HG03103 (cell line): ENCODE results near the gene AMH.
"Not testable (repeated sequence)": the region's sequence is repeated elsewhere in the genome, so short reads cannot be mapped to it uniquely, and the experiment has no call there.

Source experiments
- ATAC-seq: cut with Tn5 transposase; IDR thresholded peaks from one replicate; pipeline ENCODE4 v1.9.1; 2021; ENCODE audit warnings: low read depth; ENCODE audit not compliant: unreplicated experiment

AMH gene

GRCh38 chr19:2266183-2266993 lies 17.3 kb downstream of the AMH start:
- ATAC-seq = no peak

DNA sequence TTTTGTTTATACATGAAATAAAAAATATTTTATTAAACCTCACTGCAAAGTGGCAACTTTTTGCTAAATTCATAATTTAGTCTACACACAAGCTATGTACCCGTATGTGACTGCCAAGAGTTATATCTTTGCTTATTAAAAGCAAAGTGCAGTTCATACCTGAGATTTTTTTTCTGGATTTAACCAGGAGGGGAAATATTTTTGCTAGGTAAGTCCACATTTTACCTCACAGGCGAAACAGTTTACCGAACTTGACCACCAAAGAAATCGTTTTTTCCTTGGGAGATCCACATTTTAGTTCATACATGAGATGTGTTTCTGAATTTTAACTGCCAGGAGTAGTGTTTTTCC lies 19.3 kb downstream of the AMH start:
- no peak for ATAC-seq

DNA sequence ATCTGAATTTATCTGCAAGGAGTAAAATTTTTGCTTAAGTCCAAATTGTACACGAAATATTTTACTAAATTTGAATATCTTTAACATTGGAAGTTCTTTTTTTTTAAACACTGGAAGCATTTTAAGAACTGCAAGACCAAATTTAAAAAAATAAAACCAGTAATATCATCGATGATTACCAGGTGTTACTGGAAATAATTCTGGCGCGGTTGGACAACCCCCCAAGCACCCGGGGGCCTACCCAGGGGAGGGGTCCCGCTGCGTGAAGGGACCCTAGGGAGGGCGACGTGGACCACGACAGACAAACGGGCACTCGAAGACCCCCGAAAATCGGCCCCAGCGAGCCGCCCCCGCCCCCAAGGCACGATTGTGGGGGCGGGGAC lies 19.7 kb downstream of the AMH start:
- ATAC-seq = no peak

DNA sequence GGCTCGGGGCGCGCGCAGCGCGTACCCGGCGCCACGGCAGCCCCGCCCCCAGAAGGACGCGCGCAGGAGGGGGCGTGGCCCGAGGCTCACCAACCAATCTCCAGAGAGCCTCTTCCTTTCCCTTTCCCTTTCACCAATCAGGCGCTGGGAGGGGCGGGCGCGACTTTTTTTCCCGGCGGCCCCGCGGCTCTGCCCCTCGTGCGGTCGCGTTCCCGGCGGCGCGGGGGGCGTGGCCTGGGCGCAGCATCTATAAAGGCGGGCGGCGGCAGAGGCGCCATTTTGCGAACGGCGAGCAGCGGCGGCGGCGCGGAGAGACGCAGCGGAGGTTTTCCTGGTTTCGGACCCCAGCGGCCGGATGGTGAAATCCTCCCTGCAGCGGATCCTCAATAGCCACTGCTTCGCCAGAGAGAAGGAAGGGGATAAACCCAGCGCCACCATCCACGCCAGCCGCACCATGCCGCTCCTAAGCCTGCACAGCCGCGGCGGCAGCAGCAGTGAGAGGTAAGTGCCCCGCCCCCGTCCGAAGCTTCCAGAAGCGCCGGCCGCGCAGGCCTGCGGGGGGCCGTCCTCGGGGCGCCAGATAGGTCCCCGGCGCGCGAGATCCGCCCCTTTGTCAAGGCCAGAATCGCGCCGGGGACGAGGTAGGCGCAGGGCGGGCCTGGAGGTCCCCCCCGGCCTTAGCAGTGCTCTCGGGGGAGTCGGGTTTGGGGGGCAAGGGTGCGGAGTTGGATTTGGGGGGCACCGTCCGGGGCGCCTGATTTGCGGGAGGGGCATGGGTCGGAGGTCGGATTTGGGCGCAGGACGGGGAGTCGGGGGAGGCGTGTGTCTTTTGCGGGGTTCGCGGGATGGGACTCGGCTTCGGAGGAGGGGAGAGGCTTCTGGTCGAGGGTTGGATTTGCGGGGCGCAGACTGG lies 20.4 kb downstream of the AMH start:
- ATAC-seq = no peak

DNA sequence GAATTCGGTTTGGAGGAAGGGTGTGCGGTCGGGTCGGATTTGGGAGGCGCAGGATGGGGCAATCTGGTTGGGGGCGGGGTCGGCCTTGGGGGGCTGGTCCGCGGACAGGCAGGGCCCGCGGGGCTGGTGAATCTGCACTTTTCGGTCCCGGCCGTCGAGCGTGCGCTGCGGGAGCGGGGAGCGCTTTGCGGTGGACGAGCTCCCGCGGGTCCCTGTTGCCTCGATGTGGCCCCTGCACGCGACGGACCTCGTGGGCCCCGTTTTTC lies 21.0 kb downstream of the AMH start:
- no peak for ATAC-seq

DNA sequence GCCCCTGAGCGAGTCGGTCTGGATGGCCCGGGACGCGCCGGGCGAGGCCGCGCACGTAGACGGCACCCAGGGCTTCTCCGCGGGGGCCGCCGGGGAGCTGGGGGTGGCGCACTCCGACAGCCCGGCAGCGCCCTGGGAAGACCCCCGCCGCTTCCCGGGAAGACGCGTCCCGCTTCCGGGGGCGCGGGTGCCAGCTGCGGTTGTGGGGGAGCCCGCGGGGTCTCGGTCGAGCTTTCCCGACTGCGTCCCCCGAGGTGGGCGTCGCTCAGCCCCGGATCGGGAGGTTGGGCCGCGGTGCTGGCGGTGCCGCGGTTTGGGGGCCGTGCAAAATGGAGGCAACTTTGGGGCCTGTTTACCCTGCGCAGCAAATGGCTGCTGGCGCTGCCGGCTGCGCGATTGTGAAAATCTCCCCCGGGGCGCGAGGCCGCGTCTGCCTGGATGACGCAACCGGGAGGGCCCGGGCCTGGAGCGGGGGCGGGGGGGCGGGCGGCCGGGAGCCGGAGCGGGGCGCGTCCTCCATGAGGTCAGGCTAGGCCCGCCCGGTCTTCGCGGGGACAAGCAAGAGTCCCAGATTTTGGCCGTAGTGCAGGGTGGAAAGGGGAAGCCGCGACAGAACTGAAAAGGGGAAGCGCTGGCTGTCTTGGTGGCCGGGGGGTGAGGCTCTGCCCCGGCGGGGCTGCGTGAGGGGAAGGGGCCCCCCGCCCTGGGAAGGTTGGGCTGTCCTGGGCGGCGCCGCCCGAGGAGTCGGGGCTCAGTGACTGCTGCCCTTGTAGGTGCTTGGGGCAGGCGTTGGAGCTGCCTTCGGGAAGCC lies 21.5 kb downstream of the AMH start:
- no peak for ATAC-seq

- ATAC-seq = no peak
Observed at GRCh38 chr19:2271234-2272103, 22.3 kb downstream of the AMH start.

DNA sequence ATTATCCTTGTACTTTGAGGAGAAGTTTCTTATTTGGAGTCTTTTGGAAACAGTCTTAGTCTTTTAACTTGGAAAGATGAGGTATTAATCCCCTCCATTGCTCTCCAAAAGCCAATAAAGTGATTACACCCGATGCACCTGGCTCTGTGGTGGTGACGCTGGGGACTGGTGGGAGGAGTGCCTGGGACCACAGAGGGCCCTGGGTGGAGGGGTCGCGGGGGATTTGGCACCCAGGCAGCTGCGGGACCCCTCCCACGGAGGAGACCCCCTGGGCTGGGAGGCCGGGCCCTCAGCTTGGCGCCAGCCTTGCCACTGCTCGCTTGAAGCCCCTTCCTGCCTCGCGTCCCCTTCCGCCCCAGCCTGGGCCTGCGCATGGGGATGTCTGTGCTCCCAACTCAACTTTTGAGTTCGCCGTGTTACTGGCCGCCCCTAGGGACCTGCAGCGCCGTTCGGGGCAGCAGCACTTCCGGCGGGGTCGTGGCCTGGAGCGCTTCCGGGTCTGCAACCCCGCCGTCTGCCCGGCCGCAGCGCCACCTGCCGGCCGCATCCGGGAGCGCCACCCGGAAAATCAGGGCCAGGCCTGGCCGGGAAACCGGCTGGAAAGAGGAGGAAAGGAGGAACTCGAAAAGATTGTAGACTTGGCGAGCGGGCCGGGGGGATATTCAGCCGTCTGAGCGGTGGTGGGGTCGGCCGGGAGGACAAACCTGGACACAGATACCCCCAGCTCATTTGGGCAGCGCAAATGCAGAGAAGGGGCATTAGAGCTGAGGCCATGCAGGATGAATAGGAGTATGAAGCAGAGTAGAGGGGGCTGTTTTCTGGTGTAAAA lies 24.4 kb downstream of the AMH start:
- no peak for ATAC-seq

- no peak for ATAC-seq
Observed at GRCh38 chr19:2274185-2274711, 25.1 kb downstream of the AMH start.

DNA sequence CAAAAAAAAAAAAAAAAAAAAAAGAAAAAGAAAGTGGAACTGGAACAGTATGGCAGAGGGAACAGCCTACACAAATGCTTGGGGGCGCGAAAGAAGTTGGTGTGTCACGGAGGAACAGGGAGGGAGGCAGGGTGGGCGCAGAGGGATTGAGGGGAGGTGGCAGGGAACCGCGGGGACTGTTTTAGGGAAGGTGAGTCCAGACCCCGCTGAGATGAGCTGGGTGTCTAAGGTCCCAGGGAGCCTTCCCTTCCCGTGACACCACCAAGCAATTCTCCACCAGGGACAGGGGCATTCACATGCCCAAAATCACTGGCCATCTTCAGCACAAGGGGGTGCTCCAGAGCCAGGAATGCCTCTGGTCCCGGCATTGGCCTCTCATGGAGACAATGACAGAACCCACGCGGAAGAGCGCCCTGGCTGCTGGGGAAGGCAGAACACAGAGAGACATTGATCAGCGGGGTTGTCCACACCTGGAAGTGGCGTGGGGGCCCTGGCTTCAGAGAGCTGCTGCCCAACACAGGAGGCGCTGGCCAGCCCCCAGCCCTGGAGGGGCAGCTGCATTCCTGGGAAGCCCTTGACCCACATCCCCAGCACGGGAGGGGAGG lies 25.9 kb downstream of the AMH start:
- ATAC-seq = no peak

GRCh38 chr19:2275588-2276428 lies 26.7 kb downstream of the AMH start:
- no peak for ATAC-seq

GRCh38 chr19:2276429-2276986 lies 27.4 kb downstream of the AMH start:
- no peak for ATAC-seq

GRCh38 chr19:2277138-2277537 lies 28.0 kb downstream of the AMH start:
- ATAC-seq = no peak

- ATAC-seq = no peak
Observed at GRCh38 chr19:2278459-2279158, 29.5 kb downstream of the AMH start.

- ATAC-seq = no peak
Observed at GRCh38 chr19:2280633-2281264, 31.6 kb downstream of the AMH start.

- ATAC-seq = not testable (repeated sequence)
Observed at GRCh38 chr19:2281265-2282061, 32.3 kb downstream of the AMH start.
